HEK293 (cell line): ENCODE data around the gene SMPDL3A.

ENCODE experiments used
- CTCF ChIA-PET: fragments of 350-600 bp; formaldehyde crosslinking; extraction: SDS; loops from one replicate; lab custom pipeline; 2021; ENCODE audit warnings: antibody characterized with exemption; lab: Yijun Ruan, JAX
- POLR2A ChIA-PET: fragments of 300-600 bp; formaldehyde crosslinking; extraction: SDS; loops from one replicate; lab custom pipeline; 2020; ENCODE audit warnings: antibody characterized with exemption, inconsistent platforms; lab: Yijun Ruan, JAX
- H3K27ac ChIP-seq: fragments of 200-500 bp; sonication (Bioruptor generic); 2 replicates; pipeline ENCODE4 v1.5.1; 2014; ENCODE audit warnings: low read depth, low read length, control low read depth, inconsistent platforms; ENCODE audit errors: extremely low read depth
- H3K36me3 ChIP-seq, 2 experiments: fragments of 200-500 bp in 1 of 2; sonication (Bioruptor generic) in 1 of 2; 1 replicate in 1 of 2; 2 replicates in 1 of 2; pipeline ENCODE4 v1.5.1; 2014 to 2017; ENCODE audit warnings: inconsistent platforms in 2 of 2, low read length in 2 of 2; ENCODE audit not compliant: control insufficient read depth in 2 of 2, insufficient read depth in 1 of 2
- H3K4me1 ChIP-seq: fragments of 200-500 bp; sonication (Bioruptor generic); 2 replicates; pipeline ENCODE4 v1.5.1; 2014; ENCODE audit warnings: mild to moderate bottlenecking, low read length, inconsistent platforms; ENCODE audit not compliant: control insufficient read depth, insufficient read depth
- H3K4me3 ChIP-seq: 2 replicates; pipeline ENCODE4 v1.5.1; 2011; ENCODE audit warnings: low read depth, mild to moderate bottlenecking, control low read depth, low read length, moderate library complexity
- H3K9me3 ChIP-seq: fragments of 200-500 bp; sonication (Bioruptor generic); 2 replicates; pipeline ENCODE4 v1.5.1; 2014; ENCODE audit warnings: low read depth, low read length, inconsistent platforms; ENCODE audit not compliant: control insufficient read depth, insufficient read depth
- IKZF3 ChIP-seq: fragments of 450-650 bp; IDR thresholded peaks from 2 replicates; pipeline ENCODE4 v1.5.0; 2018; ENCODE audit warnings: missing biosample characterization, mild to moderate bottlenecking, missing genetic modification characterization, moderate library complexity
- ZFHX2 ChIP-seq: fragments of 450-650 bp; formaldehyde crosslinking; conservative IDR thresholded peaks from 2 replicates; pipeline ENCODE4 v1.5.1; 2016; ENCODE audit warnings: missing biosample characterization, missing genetic modification characterization
- ZNF132 ChIP-seq: fragments of 450-650 bp; formaldehyde crosslinking; IDR thresholded peaks from 2 replicates; pipeline ENCODE4 v1.5.1; 2017; ENCODE audit warnings: missing biosample characterization, missing genetic modification characterization, borderline replicate concordance
- ZNF311 ChIP-seq: fragments of 450-650 bp; formaldehyde crosslinking; IDR thresholded peaks from 2 replicates; pipeline ENCODE4 v1.5.1; 2017; ENCODE audit warnings: missing biosample characterization, missing genetic modification characterization, borderline replicate concordance
- ZNF544 ChIP-seq: fragments of 450-650 bp; formaldehyde crosslinking; IDR thresholded peaks from 2 replicates; pipeline ENCODE4 v1.5.0; 2017; ENCODE audit warnings: missing biosample characterization, missing genetic modification characterization
- ZNF621 ChIP-seq: fragments of 450-650 bp; formaldehyde crosslinking; IDR thresholded peaks from 2 replicates; pipeline ENCODE4 v1.5.1; 2017; ENCODE audit warnings: missing biosample characterization, missing genetic modification characterization
- ZNF654 ChIP-seq: fragments of 450-650 bp; formaldehyde crosslinking; IDR thresholded peaks from 2 replicates; pipeline ENCODE4 v1.5.1; 2016; ENCODE audit warnings: low read depth, missing biosample characterization, missing genetic modification characterization
- ZSCAN16 ChIP-seq: fragments of 450-650 bp; formaldehyde crosslinking; IDR thresholded peaks from 2 replicates; pipeline ENCODE4 v1.5.1; 2016; ENCODE audit warnings: missing biosample characterization, missing genetic modification characterization
- TF ChIP-seq, protein P1 (sequence below): fragments of 450-650 bp; formaldehyde crosslinking; IDR thresholded peaks from 2 replicates; pipeline ENCODE4 v1.5.1; 2016; ENCODE audit warnings: missing biosample characterization, missing genetic modification characterization
- TF ChIP-seq, protein P2 (sequence below): fragments of 450-650 bp; formaldehyde crosslinking; IDR thresholded peaks from 2 replicates; pipeline ENCODE4 v1.5.1; 2016; ENCODE audit warnings: missing biosample characterization, missing genetic modification characterization
- TF ChIP-seq, protein P3 (sequence below): fragments of 450-650 bp; formaldehyde crosslinking; conservative IDR thresholded peaks from 2 replicates; pipeline ENCODE4 v1.5.1; 2016; ENCODE audit warnings: low read depth, missing biosample characterization, missing genetic modification characterization

SMPDL3A gene

DNA sequence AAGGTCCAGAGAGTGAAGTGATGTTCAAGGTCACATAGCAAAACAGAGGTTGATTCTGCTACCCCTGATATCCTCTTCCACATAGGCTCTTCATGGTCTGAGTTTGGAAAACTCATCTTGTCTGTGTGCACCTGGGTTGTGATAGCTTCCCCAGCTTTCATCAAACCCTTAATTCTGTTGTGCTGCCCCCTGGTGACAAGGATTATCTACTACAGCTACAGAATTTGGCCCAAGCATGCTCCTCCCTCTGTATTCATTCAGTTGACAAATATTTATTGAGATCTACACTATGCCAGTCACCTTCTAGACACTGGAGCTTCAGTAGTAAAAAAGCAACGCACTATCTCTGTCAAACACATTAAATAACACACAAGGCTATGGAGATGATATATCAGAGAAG, 50.4 kb downstream of the SMPDL3A start:
- no peaks in the 10 kb centered on the region for H3K36me3 ChIP-seq
- TF ChIP-seq, protein P1, sequence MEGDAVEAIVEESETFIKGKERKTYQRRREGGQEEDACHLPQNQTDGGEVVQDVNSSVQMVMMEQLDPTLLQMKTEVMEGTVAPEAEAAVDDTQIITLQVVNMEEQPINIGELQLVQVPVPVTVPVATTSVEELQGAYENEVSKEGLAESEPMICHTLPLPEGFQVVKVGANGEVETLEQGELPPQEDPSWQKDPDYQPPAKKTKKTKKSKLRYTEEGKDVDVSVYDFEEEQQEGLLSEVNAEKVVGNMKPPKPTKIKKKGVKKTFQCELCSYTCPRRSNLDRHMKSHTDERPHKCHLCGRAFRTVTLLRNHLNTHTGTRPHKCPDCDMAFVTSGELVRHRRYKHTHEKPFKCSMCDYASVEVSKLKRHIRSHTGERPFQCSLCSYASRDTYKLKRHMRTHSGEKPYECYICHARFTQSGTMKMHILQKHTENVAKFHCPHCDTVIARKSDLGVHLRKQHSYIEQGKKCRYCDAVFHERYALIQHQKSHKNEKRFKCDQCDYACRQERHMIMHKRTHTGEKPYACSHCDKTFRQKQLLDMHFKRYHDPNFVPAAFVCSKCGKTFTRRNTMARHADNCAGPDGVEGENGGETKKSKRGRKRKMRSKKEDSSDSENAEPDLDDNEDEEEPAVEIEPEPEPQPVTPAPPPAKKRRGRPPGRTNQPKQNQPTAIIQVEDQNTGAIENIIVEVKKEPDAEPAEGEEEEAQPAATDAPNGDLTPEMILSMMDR (tag by site-specific recombination), result 0 out of 2 replicates have a peak, but pooled peaks have one; percentile 21
- no peak for TF ChIP-seq ZNF621
- TF ChIP-seq ZNF654, result peak; percentile 60
- TF ChIP-seq ZNF311 (tag by site-specific recombination), result no peak
- no peak overlapping the region for H3K27ac ChIP-seq
- H3K4me1 ChIP-seq, result no peaks in the 10 kb centered on the region
- no peaks in the 10 kb centered on the region for H3K9me3 ChIP-seq
- POLR2A ChIA-PET, result interaction anchor here (1.1 to 1.5 kb wide), 2 partner anchors 50 to 108 kb away, joined by 6 read pairs; partner anchors contain the start of gene SMPDL3A
- no peak overlapping the region for H3K4me3 ChIP-seq
- CTCF ChIA-PET, result interaction anchor here (0.6 to 2.7 kb wide), 51 partner anchors 8 to 1956 kb away, joined by 3 to 196 read pairs (median 4); partner anchors contain the start of gene SMPDL3A

DNA sequence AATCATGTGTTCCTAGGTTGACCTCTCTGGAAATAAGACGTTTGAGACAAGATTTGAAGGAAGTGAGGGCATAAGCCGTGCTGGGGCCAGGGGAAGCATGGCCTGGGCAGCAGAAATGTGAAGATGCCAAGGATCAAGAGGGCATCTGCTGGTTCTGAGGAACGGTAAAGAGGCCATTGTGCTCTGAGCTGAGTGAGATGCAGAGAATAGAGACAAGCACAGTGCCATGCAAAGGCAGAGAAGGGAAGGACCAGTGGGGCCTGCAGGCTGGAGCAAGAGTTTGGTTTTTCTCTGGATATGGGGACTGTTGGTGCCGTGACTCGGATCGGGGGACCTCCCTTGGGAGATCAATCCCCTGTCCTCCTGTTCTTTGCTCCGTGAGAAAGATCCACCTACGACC, 50.8 kb downstream of the SMPDL3A start:
- POLR2A ChIA-PET, result interaction anchor here (1.1 to 1.5 kb wide), 2 partner anchors 50 to 108 kb away, joined by 6 read pairs; partner anchors contain the start of gene SMPDL3A
- CTCF ChIA-PET, result interaction anchor here (0.6 to 2.7 kb wide), 36 partner anchors 9 to 1956 kb away, joined by 3 to 196 read pairs (median 5); partner anchors contain the start of gene SMPDL3A
- no peak overlapping the region for H3K4me3 ChIP-seq
- no peak overlapping the region for H3K27ac ChIP-seq
- H3K36me3 ChIP-seq, result no peaks in the 10 kb centered on the region
- TF ChIP-seq ZSCAN16 (tag by site-specific recombination) (no peak), IKZF3 (no peak), ZNF132 (no peak), ZFHX2 (tag by site-specific recombination) (no peak), ZNF544 (tag by site-specific recombination) (no peak), ZNF621 (no peak)
- TF ChIP-seq, protein P2, sequence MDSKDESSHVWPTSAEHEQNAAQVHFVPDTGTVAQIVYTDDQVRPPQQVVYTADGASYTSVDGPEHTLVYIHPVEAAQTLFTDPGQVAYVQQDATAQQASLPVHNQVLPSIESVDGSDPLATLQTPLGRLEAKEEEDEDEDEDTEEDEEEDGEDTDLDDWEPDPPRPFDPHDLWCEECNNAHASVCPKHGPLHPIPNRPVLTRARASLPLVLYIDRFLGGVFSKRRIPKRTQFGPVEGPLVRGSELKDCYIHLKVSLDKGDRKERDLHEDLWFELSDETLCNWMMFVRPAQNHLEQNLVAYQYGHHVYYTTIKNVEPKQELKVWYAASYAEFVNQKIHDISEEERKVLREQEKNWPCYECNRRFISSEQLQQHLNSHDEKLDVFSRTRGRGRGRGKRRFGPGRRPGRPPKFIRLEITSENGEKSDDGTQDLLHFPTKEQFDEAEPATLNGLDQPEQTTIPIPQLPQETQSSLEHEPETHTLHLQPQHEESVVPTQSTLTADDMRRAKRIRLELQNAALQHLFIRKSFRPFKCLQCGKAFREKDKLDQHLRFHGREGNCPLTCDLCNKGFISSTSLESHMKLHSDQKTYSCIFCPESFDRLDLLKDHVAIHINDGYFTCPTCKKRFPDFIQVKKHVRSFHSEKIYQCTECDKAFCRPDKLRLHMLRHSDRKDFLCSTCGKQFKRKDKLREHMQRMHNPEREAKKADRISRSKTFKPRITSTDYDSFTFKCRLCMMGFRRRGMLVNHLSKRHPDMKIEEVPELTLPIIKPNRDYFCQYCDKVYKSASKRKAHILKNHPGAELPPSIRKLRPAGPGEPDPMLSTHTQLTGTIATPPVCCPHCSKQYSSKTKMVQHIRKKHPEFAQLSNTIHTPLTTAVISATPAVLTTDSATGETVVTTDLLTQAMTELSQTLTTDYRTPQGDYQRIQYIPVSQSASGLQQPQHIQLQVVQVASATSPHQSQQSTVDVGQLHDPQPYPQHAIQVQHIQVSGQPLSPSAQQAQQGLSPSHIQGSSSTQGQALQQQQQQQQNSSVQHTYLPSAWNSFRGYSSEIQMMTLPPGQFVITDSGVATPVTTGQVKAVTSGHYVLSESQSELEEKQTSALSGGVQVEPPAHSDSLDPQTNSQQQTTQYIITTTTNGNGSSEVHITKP (tag by site-specific recombination), result no peak
- TF ChIP-seq, protein P3, sequence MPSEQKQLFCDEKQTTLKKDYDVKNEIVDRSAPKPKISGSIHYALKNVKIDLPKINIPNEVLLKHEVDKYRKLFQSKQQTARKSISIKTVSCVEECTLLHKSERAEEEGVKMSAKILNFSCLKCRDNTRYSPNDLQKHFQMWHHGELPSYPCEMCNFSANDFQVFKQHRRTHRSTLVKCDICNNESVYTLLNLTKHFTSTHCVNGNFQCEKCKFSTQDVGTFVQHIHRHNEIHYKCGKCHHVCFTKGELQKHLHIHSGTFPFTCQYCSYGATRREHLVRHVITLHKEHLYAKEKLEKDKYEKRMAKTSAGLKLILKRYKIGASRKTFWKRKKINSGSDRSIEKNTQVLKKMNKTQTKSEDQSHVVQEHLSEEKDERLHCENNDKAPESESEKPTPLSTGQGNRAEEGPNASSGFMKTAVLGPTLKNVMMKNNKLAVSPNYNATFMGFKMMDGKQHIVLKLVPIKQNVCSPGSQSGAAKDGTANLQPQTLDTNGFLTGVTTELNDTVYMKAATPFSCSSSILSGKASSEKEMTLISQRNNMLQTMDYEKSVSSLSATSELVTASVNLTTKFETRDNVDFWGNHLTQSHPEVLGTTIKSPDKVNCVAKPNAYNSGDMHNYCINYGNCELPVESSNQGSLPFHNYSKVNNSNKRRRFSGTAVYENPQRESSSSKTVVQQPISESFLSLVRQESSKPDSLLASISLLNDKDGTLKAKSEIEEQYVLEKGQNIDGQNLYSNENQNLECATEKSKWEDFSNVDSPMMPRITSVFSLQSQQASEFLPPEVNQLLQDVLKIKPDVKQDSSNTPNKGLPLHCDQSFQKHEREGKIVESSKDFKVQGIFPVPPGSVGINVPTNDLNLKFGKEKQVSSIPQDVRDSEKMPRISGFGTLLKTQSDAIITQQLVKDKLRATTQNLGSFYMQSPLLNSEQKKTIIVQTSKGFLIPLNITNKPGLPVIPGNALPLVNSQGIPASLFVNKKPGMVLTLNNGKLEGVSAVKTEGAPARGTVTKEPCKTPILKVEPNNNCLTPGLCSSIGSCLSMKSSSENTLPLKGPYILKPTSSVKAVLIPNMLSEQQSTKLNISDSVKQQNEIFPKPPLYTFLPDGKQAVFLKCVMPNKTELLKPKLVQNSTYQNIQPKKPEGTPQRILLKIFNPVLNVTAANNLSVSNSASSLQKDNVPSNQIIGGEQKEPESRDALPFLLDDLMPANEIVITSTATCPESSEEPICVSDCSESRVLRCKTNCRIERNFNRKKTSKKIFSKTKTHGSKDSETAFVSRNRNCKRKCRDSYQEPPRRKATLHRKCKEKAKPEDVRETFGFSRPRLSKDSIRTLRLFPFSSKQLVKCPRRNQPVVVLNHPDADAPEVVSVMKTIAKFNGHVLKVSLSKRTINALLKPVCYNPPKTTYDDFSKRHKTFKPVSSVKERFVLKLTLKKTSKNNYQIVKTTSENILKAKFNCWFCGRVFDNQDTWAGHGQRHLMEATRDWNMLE (tag by site-specific recombination), result no peak
- H3K9me3 ChIP-seq, result no peaks in the 10 kb centered on the region
- no peaks in the 10 kb centered on the region for H3K4me1 ChIP-seq
